Gastrocnemius medialis (tissue), 4 donors: ENCODE data around the gene ITGB1. TPM values are rescaled to one million over a fixed set of nuclear protein-coding genes. Genes with fewer than 3 reads are reported as not detected.

Experiments
- ATAC-seq, 2 donors: fragments of 150-250 bp; one replicate each; pipeline ENCODE4 v1.9.1; 2016
- DNase-seq, 2 donors: peaks; one replicate each; pipeline ENCODE4 v3.0.0-alpha.2; 2019
- H3K27ac ChIP-seq, 4 donors: fragments of 200-600 bp; sonication (generic); 1 replicate in 1 of 4; 2 replicates in 3 of 4; pipeline ENCODE4 v1.5.1; 2016 to 2018; ENCODE audit warnings: mild to moderate bottlenecking in 2 of 4, moderate library complexity in 1 of 4
- H3K27me3 ChIP-seq, 3 donors: fragments of 200-600 bp; sonication (generic) in 2 of 3; 1 replicate in 1 of 3; 2 replicates in 2 of 3; pipeline versions ENCODE4 v1.5.1 to v1.6.0; 2016 to 2019; ENCODE audit warnings: mild to moderate bottlenecking in 1 of 3, moderate library complexity in 1 of 3
- H3K36me3 ChIP-seq, 2 donors: fragments of 200-600 bp; sonication (generic) in 1 of 2; one replicate each; pipeline ENCODE4 v1.5.1; 2017 to 2018
- H3K4me1 ChIP-seq, 2 donors: fragments of 200-600 bp; sonication (generic) in 1 of 2; one replicate each; pipeline ENCODE4 v1.5.1; 2016 to 2017; ENCODE audit warnings: mild to moderate bottlenecking in 2 of 2
- H3K4me3 ChIP-seq, 4 donors: fragments of 200-600 bp; sonication (generic) in 3 of 4; 1 replicate in 1 of 4; 2 replicates in 3 of 4; pipeline ENCODE4 v1.5.1; 2016 to 2019; ENCODE audit warnings: mild to moderate bottlenecking in 2 of 4
- H3K9me3 ChIP-seq, 3 donors: fragments of 200-600 bp; sonication (generic) in 2 of 3; 1 replicate in 1 of 3; 2 replicates in 2 of 3; pipeline ENCODE4 v1.5.1; 2016 to 2019
- CTCF ChIP-seq, 5 experiments: fragments of 450-650 bp in 3 of 5; fragments of 200-600 bp in 2 of 5; sonication (generic) in 2 of 5; IDR thresholded peaks in 4 of 5; conservative IDR thresholded peaks in 1 of 5; 1 replicate in 4 of 5; 2 replicates in 1 of 5; pipeline ENCODE4 v1.5.1; 2016 to 2019; ENCODE audit warnings: antibody characterized with exemption in 5 of 5, mild to moderate bottlenecking in 3 of 5, moderate library complexity in 3 of 5
- POLR2A ChIP-seq, 2 donors: fragments of 450-650 bp; IDR thresholded peaks; one replicate each; pipeline ENCODE4 v1.6.1; 2017; ENCODE audit warnings: antibody characterized with exemption in 2 of 2, mild to moderate bottlenecking in 2 of 2, moderate library complexity in 2 of 2
- in situ Hi-C, 4 donors: fragments of 200-750 bp; cut with MboI; loops; one replicate each; pipeline versions ENCODE4 v1.15.0 to v1.8.0; 2017; ENCODE audit warnings: low sequenced_read_pairs in 4 of 4
- intact Hi-C: fragments of 100-400 bp; cut with DNase I; formaldehyde crosslinking; loops from one replicate; pipeline ENCODE4 v1.15.1; 2023; ENCODE audit warnings: low total_unique reads
- total RNA-seq, 4 donors: library from RNA; depleted of rRNA; stranded (reverse); fragments of >200 nt; gene quantifications; one replicate each; pipeline versions ENCODE4 v1.1.0 to v1.2.3, GENCODE V29; 2016

ITGB1 gene
- total RNA-seq, 4 donors from 2014 or later, result 242 to 379 (median 368) TPM

GRCh38 chr10:32952541-32953276 is 5.3 kb downstream of the ITGB1 start:
- H3K9me3 ChIP-seq, result no peaks in the 10 kb centered on the region
- H3K27ac ChIP-seq, result peak overlapping the region; percentile 93 to 98 (median 96)
- H3K4me1 ChIP-seq, result peaks cover 83 to 90% of the 10 kb centered on the region in 2 donors
- H3K4me3 ChIP-seq, result no peak overlapping the region
- H3K27me3 ChIP-seq, result no peaks in the 10 kb centered on the region
- DNase-seq (no peak), ATAC-seq (no peak)
- H3K36me3 ChIP-seq, result no peaks in the 10 kb centered on the region
- no peak for TF ChIP-seq POLR2A (IDR thresholded peaks at IDR 0.05)
- TF ChIP-seq CTCF (IDR thresholded peaks at IDR 0.05 in 4 of 5, conservative IDR thresholded peaks at IDR 0.05 in 1 of 5), result no peak
- in situ Hi-C loops (no loop called here), intact Hi-C loops (loop anchor here (10.0 kb wide), 2 partner anchors 382 to 898 kb away; partner anchors contain the start of genes KIF5B and NRP1)

GRCh38 chr10:32952094-32952493 is 5.9 kb downstream of the ITGB1 start:
- TF ChIP-seq POLR2A (IDR thresholded peaks at IDR 0.05) (no peak), CTCF (IDR thresholded peaks at IDR 0.05 in 4 of 5, conservative IDR thresholded peaks at IDR 0.05 in 1 of 5) (no peak)
- intact Hi-C loops (loop anchor here (10.0 kb wide), 2 partner anchors 383 to 897 kb away; partner anchors contain the start of genes KIF5B and NRP1), in situ Hi-C loops (no loop called here)
- Histone ChIP-seq H3K27me3 (no peaks in the 10 kb centered on the region), H3K36me3 (no peaks in the 10 kb centered on the region), H3K9me3 (no peaks in the 10 kb centered on the region), H3K4me3 (no peak overlapping the region), H3K4me1 (peaks cover 83 to 91% of the 10 kb centered on the region in 2 donors), H3K27ac (peak overlapping the region in 3 of 4 donors; percentile 14 to 96 (median 21))
- ATAC-seq (no peak), DNase-seq (no peak)

GRCh38 chr10:32951111-32951510 is 6.9 kb downstream of the ITGB1 start:
- intact Hi-C loops, result loop anchor here (10.0 kb wide), 2 partner anchors 384 to 896 kb away; partner anchors contain the start of genes KIF5B and NRP1
- ATAC-seq, result no peak
- Histone ChIP-seq H3K9me3 (no peaks in the 10 kb centered on the region), H3K36me3 (no peaks in the 10 kb centered on the region), H3K4me1 (peaks cover 83 to 85% of the 10 kb centered on the region in 2 donors), H3K27ac (peak overlapping the region in 3 of 4 donors; percentile 14 to 96 (median 30)), H3K27me3 (no peaks in the 10 kb centered on the region), H3K4me3 (no peak overlapping the region)
- in situ Hi-C loops, result no loop called here
- DNase-seq, result no peak
- TF ChIP-seq POLR2A (IDR thresholded peaks at IDR 0.05), result no peak
- TF ChIP-seq CTCF (IDR thresholded peaks at IDR 0.05 in 4 of 5, conservative IDR thresholded peaks at IDR 0.05 in 1 of 5), result no peak

GRCh38 chr10:32950591-32951108 is 7.4 kb downstream of the ITGB1 start:
- Histone ChIP-seq H3K4me3 (no peak overlapping the region), H3K27ac (peak overlapping the region in 3 of 4 donors; percentile 14 to 96 (median 30)), H3K27me3 (no peaks in the 10 kb centered on the region), H3K9me3 (no peaks in the 10 kb centered on the region), H3K4me1 (peaks cover 78 to 81% of the 10 kb centered on the region in 2 donors), H3K36me3 (no peaks in the 10 kb centered on the region)
- intact Hi-C loops (loop anchor here (10.0 kb wide), 2 partner anchors 384 to 896 kb away; partner anchors contain the start of genes KIF5B and NRP1), in situ Hi-C loops (no loop called here)
- ATAC-seq (no peak), DNase-seq (no peak)
- TF ChIP-seq POLR2A (IDR thresholded peaks at IDR 0.05), result no peak
- TF ChIP-seq CTCF (IDR thresholded peaks at IDR 0.05 in 4 of 5, conservative IDR thresholded peaks at IDR 0.05 in 1 of 5), result no peak
